Esophagus muscularis mucosa (tissue), 4 donors: ENCODE data around the gene OR5H1. TPM values are rescaled to one million over a fixed set of nuclear protein-coding genes. Genes with fewer than 3 reads are reported as not detected.

Source experiments
- DNase-seq: peaks from one replicate; pipeline ENCODE4 v3.0.0-alpha.2; 2017; ENCODE audit errors: extremely low spot score
- H3K27ac ChIP-seq, 4 donors: fragments of 200-600 bp; sonication (generic); replicated peaks in 1 of 4; 1 replicate in 3 of 4; 2 replicates in 1 of 4; pipeline ENCODE4 v1.5.1; 2016 to 2019; ENCODE audit warnings: mild to moderate bottlenecking in 1 of 4
- H3K27me3 ChIP-seq, 4 donors: fragments of 200-600 bp; sonication (generic); one replicate each; pipeline versions ENCODE4 v1.5.1 to v1.6.0; 2016 to 2019
- H3K36me3 ChIP-seq, 4 donors: fragments of 200-600 bp; sonication (generic); one replicate each; pipeline ENCODE4 v1.5.1; 2016 to 2019
- H3K4me1 ChIP-seq, 4 donors: fragments of 200-600 bp; sonication (generic); one replicate each; pipeline ENCODE4 v1.5.1; 2016 to 2019
- H3K4me3 ChIP-seq, 4 donors: fragments of 200-600 bp; sonication (generic); 1 replicate in 2 of 4; 2 replicates in 2 of 4; pipeline ENCODE4 v1.5.1; 2016 to 2019; ENCODE audit warnings: mild to moderate bottlenecking in 4 of 4, moderate library complexity in 1 of 4
- H3K9me3 ChIP-seq, 4 donors: fragments of 200-600 bp; sonication (generic); 1 replicate in 3 of 4; 2 replicates in 1 of 4; pipeline ENCODE4 v1.5.1; 2016 to 2019
- EP300 ChIP-seq: sonication (generic); formaldehyde crosslinking; IDR thresholded peaks from one replicate; pipeline ENCODE4 v1.6.1; 2017; ENCODE audit warnings: antibody characterized with exemption
- POLR2A ChIP-seq: fragments of 450-650 bp; IDR thresholded peaks from one replicate; pipeline ENCODE4 v1.6.1; 2017; ENCODE audit warnings: antibody characterized with exemption, moderate library complexity, mild to moderate bottlenecking, low read depth
- POLR2AphosphoS5 ChIP-seq, 2 donors: sonication (generic); formaldehyde crosslinking; IDR thresholded peaks; one replicate each; pipeline ENCODE4 v1.6.1; 2017; ENCODE audit warnings: antibody characterized with exemption in 2 of 2
- WGBS: methylation state at CpG from one replicate; pipeline ENCODE4 v1.1.5; 2018; 5-methylcytosine and 5-hydroxymethylcytosine counted together
- intact Hi-C: fragments of 100-400 bp; cut with DNase I; formaldehyde crosslinking; loops from one replicate; pipeline ENCODE4 v1.15.1; 2023
- total RNA-seq, 4 donors: library from RNA; depleted of rRNA; stranded (reverse); fragments of >200 nt; gene quantifications; one replicate each; pipeline versions ENCODE4 v1.1.0 to v1.2.1, GENCODE V29; 2016
- TF ChIP-seq, protein P1 (sequence below), 3 experiments: fragments of 200-600 bp in 2 of 3; fragments of 450-650 bp in 1 of 3; sonication (generic) in 2 of 3; IDR thresholded peaks; one replicate each; pipeline ENCODE4 v1.5.1; 2017 to 2019; ENCODE audit warnings: antibody characterized with exemption in 3 of 3, mild to moderate bottlenecking in 2 of 3, moderate library complexity in 1 of 3

The OR5H1 gene
- total RNA-seq, 4 donors from 2014 or later = not detected

DNA sequence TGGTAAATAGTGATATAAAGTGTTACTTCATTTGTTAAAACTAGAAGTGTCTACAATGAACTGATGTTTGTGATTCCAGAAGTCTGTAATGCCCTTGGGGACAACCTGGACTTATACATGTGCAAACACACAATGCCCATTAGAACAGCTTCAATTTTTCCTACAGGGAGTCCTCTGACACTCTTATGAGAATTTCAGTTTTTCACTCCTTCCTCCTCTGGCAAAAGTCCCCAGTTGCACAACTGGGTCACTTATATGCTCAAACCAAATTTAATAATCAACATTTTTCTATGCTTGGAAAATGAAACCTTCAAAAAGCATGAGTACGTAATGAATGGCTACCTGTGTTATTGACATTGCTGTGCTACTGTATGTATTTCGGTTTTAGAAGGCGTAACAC, 35.9 kb downstream of the OR5H1 start, which contains the start of gene OR5H15:
TSS of gene OR5H15 (plus strand) at position 301 of the 400 bp plus-strand sequence. CDS start 2,004 bp downstream, outside the sequence.
- intact Hi-C loops = no loop called here
- Histone ChIP-seq H3K27ac (no peak within 1 kb of the TSS), H3K4me1 (no peaks in the 10 kb centered on the region), H3K9me3 (no peaks in the 10 kb centered on the region), H3K4me3 (no peak within 1 kb of the TSS), H3K27me3 (no peaks in the 10 kb centered on the region), H3K36me3 (no peaks in the 10 kb centered on the region)
- WGBS = 95% methylated on average over 3 of the region's 3 CpGs
- TF ChIP-seq EP300 = no peak
- DNase-seq = no peak

DNA sequence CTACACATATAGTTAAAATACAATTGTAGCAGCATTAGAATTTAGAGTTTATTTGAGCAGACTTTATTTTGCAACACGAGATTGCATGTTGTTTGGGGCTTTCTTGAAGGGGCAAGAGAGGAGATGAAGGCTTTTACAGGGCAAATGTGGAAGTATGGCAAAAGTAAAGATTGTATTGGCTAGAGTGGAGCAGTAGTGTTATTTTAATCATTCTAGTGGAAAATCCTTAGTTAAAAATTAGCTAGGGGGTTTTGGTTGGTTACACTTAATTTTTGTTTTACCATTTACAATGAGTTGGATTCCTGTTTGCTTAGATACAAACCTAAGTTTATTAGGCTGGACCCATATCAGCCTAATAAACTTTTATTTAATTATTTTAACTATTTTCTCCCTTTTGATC, 40.5 kb downstream of the OR5H1 start:
- TF ChIP-seq POLR2A (no peak), POLR2AphosphoS5 (IDR thresholded peaks at IDR 0.05) (no peak), EP300 (no peak)
- TF ChIP-seq, protein P1, sequence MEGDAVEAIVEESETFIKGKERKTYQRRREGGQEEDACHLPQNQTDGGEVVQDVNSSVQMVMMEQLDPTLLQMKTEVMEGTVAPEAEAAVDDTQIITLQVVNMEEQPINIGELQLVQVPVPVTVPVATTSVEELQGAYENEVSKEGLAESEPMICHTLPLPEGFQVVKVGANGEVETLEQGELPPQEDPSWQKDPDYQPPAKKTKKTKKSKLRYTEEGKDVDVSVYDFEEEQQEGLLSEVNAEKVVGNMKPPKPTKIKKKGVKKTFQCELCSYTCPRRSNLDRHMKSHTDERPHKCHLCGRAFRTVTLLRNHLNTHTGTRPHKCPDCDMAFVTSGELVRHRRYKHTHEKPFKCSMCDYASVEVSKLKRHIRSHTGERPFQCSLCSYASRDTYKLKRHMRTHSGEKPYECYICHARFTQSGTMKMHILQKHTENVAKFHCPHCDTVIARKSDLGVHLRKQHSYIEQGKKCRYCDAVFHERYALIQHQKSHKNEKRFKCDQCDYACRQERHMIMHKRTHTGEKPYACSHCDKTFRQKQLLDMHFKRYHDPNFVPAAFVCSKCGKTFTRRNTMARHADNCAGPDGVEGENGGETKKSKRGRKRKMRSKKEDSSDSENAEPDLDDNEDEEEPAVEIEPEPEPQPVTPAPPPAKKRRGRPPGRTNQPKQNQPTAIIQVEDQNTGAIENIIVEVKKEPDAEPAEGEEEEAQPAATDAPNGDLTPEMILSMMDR (IDR thresholded peaks at IDR 0.05) = no peak
- WGBS = 58% methylated on average over 1 of the region's 1 CpG
- DNase-seq = no peak
- intact Hi-C loops = no loop called here
- Histone ChIP-seq H3K27ac (no peak overlapping the region), H3K27me3 (no peaks in the 10 kb centered on the region), H3K4me3 (no peak overlapping the region), H3K9me3 (no peaks in the 10 kb centered on the region), H3K36me3 (no peaks in the 10 kb centered on the region), H3K4me1 (no peaks in the 10 kb centered on the region)

DNA sequence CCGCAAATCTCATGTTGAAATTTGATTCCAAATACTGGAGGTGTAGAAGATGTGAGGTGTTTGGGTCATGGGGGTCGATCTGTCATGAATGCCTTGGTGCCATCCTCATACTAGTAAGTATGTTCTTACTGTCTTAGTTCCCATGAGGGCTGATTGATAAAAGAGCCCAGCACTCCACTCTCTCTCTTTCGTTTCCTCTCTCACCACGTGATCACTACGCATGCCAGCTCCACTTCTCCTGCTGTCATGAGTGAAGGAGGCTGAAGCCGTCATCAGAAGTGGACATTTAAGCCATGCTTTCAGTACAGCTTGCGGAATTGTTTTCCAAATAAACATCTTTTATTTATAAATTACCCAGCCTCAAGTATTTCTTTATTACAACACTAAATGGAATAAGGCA, 42.1 kb downstream of the OR5H1 start:
- Histone ChIP-seq H3K27ac (no peak overlapping the region), H3K4me3 (no peak overlapping the region), H3K36me3 (no peaks in the 10 kb centered on the region), H3K4me1 (no peaks in the 10 kb centered on the region), H3K27me3 (no peaks in the 10 kb centered on the region), H3K9me3 (no peaks in the 10 kb centered on the region)
- no peak for TF ChIP-seq POLR2A
- TF ChIP-seq, protein P1 (IDR thresholded peaks at IDR 0.05) = no peak
- TF ChIP-seq POLR2AphosphoS5 (IDR thresholded peaks at IDR 0.05) = no peak
- no peak for TF ChIP-seq EP300
- intact Hi-C loops = no loop called here
- WGBS = 79% methylated on average over 7 of the region's 7 CpGs
- no peak for DNase-seq

DNA sequence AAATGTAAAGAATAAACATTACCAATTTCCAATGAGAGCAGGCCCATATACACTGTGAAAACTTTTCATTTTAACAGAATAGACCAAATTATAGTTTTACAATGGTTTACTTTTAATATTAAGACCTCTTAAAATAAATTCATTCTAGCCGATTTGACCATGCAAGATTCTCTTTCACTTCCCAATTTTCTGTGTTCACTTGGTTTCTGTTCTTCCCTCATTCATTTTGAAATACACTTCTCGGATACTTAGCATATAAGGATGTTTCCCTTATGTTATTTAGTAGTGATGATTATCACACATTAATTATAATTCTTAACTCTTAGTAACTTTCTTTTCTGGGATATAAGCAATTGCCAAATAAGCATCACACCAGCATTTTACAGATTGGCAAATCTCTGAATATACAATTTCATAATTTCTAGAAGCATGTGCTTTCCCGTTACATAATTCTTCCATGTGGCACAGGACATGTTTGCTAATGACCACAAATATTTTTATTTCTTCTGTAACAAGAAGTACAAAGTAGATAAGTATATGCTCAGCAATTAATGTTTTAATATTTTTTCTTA, 49.9 kb downstream of the OR5H1 start:
- intact Hi-C loops = no loop called here
- WGBS = 77% methylated on average over 3 of the region's 3 CpGs
- no peaks in the 10 kb centered on the region for H3K9me3 ChIP-seq

DNA sequence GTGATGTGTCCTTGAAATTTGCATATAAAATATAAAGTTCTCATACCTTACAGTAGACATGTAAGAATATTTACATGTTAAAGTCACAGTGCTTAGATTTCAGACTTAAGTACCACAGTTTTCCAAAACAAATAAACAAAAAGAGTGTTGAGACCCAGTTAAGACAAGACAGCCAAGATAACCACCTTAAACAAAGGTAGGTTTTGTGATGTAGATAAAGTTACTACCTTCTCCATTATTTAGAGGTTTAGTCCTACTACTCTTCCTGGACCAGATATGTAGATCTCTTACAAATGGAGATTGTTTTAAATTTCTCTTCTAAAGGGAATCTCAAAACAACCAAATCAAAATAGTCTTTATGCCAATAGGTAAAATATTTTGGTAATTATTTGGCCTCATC, 51.7 kb downstream of the OR5H1 start:
- Histone ChIP-seq H3K27ac (no peak overlapping the region), H3K4me1 (no peaks in the 10 kb centered on the region), H3K4me3 (no peak overlapping the region), H3K27me3 (no peaks in the 10 kb centered on the region), H3K9me3 (no peaks in the 10 kb centered on the region), H3K36me3 (no peaks in the 10 kb centered on the region)
- intact Hi-C loops = no loop called here
- TF ChIP-seq, protein P1 (IDR thresholded peaks at IDR 0.05) = no peak
- no peak for TF ChIP-seq EP300
- no peak for TF ChIP-seq POLR2AphosphoS5 (IDR thresholded peaks at IDR 0.05)
- TF ChIP-seq POLR2A = no peak
- DNase-seq = no peak

More for the DNA sequence above, 49.9 kb downstream of the OR5H1 start:
- H3K27ac ChIP-seq = no peak overlapping the region
- H3K36me3 ChIP-seq = no peaks in the 10 kb centered on the region
- H3K4me1 ChIP-seq = no peaks in the 10 kb centered on the region
- no peak for TF ChIP-seq POLR2A
- no peak for TF ChIP-seq POLR2AphosphoS5 (IDR thresholded peaks at IDR 0.05)
- no peak for TF ChIP-seq EP300
- TF ChIP-seq, protein P1 (IDR thresholded peaks at IDR 0.05) = no peak
- DNase-seq = no peak
- H3K4me3 ChIP-seq = no peak overlapping the region
- H3K27me3 ChIP-seq = no peaks in the 10 kb centered on the region
